GM12878 (cell line): Measurements from ENCODE around the gene DLD. TPM values are rescaled to one million over a fixed set of nuclear protein-coding genes. Genes with fewer than 3 reads are reported as not detected.

Source experiments
- ATAC-seq: fragments of 200-7000 bp; cut with Tn5 transposase; 3 replicates; pipeline ENCODE4 v1.9.1; 2020; ENCODE audit warnings: mild to moderate bottlenecking, moderate library complexity
- BruUV-seq: library from RNA; stranded (reverse); fragments of 400-500 nt; replicated peaks from 2 replicates; lab custom pipeline; 2021; lab: Mats Ljungman, UMichigan
- CTCF ChIA-PET: fragments of 300-600 bp; sonication (Branson Sonifier 250); formaldehyde crosslinking; extraction: SDS; loops from one replicate; lab custom pipeline; 2021; ENCODE audit warnings: inconsistent platforms; lab: Yijun Ruan, JAX
- POLR2A ChIA-PET: fragments of 350-600 bp; formaldehyde crosslinking; extraction: SDS; loops from one replicate; lab custom pipeline; 2021; ENCODE audit warnings: inconsistent platforms; lab: Charles Lee
- RAD21 ChIA-PET: fragments of 300-600 bp; sonication (Branson Sonifier 250); formaldehyde crosslinking; loops from one replicate; lab custom pipeline; 2023; ENCODE audit warnings: antibody characterized with exemption; ENCODE audit not compliant: unreplicated experiment; lab: Charles Lee
- SMC1A ChIA-PET: fragments of 300-600 bp; sonication (Branson Sonifier 250); formaldehyde crosslinking; loops from one replicate; lab custom pipeline; 2023; ENCODE audit not compliant: unreplicated experiment, uncharacterized antibody; lab: Charles Lee
- DNase-seq: peaks from one replicate; pipeline ENCODE4 v3.0.0-alpha.2; 2011; ENCODE audit warnings: low read depth, low spot score
- FAIRE-seq: peaks from 3 replicates; lab custom pipeline; 2011; peaks lifted over from hg19 to GRCh38; lab: Jason Lieb, UNC
- H2AFZ ChIP-seq: 2 replicates; pipeline ENCODE4 v1.6.0; 2011; ENCODE audit warnings: low read depth, low read length, control low read depth; ENCODE audit not compliant: control insufficient read depth
- H3K27ac ChIP-seq: 2 replicates; pipeline ENCODE4 v1.5.1; 2011; ENCODE audit warnings: control low read depth; ENCODE audit not compliant: control insufficient read depth, insufficient read depth
- H3K27me3 ChIP-seq, 2 experiments: replicated peaks in 1 of 2; 2 replicates each; pipeline versions ENCODE4 v1.6.0 to v1.6.1; 2011; ENCODE audit warnings: low read length in 1 of 2; ENCODE audit not compliant: control insufficient read depth in 2 of 2, insufficient read depth in 2 of 2
- H3K36me3 ChIP-seq, 2 experiments: 2 replicates each; pipeline ENCODE4 v1.5.1; 2011; ENCODE audit warnings: low read length in 1 of 2; ENCODE audit not compliant: control insufficient read depth in 2 of 2, insufficient read depth in 2 of 2
- H3K4me1 ChIP-seq: 2 replicates; pipeline ENCODE4 v1.6.1; 2011; ENCODE audit warnings: mild to moderate bottlenecking, low read length, moderate library complexity, mixed read lengths; ENCODE audit not compliant: control insufficient read depth, insufficient read depth
- H3K4me2 ChIP-seq: 2 replicates; pipeline ENCODE4 v1.6.0; 2011; ENCODE audit warnings: control low read depth; ENCODE audit not compliant: control insufficient read depth, insufficient read depth
- H3K4me3 ChIP-seq: fragments of 200-600 bp; sonication (generic); 2 replicates; pipeline ENCODE4 v1.5.1; 2016
- H3K79me2 ChIP-seq: 2 replicates; pipeline ENCODE4 v1.6.0; 2011; ENCODE audit warnings: low read length; ENCODE audit not compliant: control insufficient read depth, insufficient read depth
- H3K9ac ChIP-seq: 2 replicates; pipeline ENCODE4 v1.8.0; 2011; ENCODE audit warnings: low read length, control low read depth, mixed read lengths; ENCODE audit not compliant: control insufficient read depth, insufficient read depth
- H3K9me3 ChIP-seq: replicated peaks from 3 replicates; pipeline ENCODE4 v1.5.1; 2011; ENCODE audit warnings: mild to moderate bottlenecking, low read length; ENCODE audit not compliant: control insufficient read depth, insufficient read depth
- H4K20me1 ChIP-seq: 2 replicates; pipeline ENCODE4 v1.6.0; 2011; ENCODE audit not compliant: control insufficient read depth, insufficient read depth
- ATF7 ChIP-seq: fragments of 450-650 bp; IDR thresholded peaks from 2 replicates; pipeline ENCODE4 v1.6.1; 2016; ENCODE audit warnings: low read depth, mild to moderate bottlenecking
- BCL3 ChIP-seq: IDR thresholded peaks from 2 replicates; pipeline ENCODE4 v1.6.1; 2011; ENCODE audit warnings: borderline replicate concordance, low read depth, mild to moderate bottlenecking, moderate library complexity, low read length; ENCODE audit not compliant: insufficient read depth, poor library complexity, severe bottlenecking
- BCLAF1 ChIP-seq: fragments of 450-650 bp; IDR thresholded peaks from 2 replicates; pipeline ENCODE4 v1.6.1; 2017; ENCODE audit warnings: antibody characterized with exemption, mild to moderate bottlenecking, moderate library complexity
- CREM ChIP-seq: IDR thresholded peaks from 2 replicates; pipeline ENCODE4 v1.6.1; 2014; ENCODE audit warnings: antibody characterized with exemption, low read depth
- IRF5 ChIP-seq: fragments of 450-650 bp; IDR thresholded peaks from 2 replicates; pipeline ENCODE4 v1.6.1; 2017; ENCODE audit warnings: borderline replicate concordance
- MEF2A ChIP-seq: IDR thresholded peaks from 2 replicates; pipeline ENCODE4 v1.6.1; 2011; ENCODE audit warnings: low read depth, mild to moderate bottlenecking, low read length, moderate library complexity; ENCODE audit not compliant: insufficient read depth
- NR2C2 ChIP-seq: IDR thresholded peaks from 2 replicates; pipeline ENCODE4 v1.6.1; 2011; ENCODE audit warnings: borderline replicate concordance, low read depth; ENCODE audit not compliant: control insufficient read depth, insufficient read length
- NR2F1 ChIP-seq: fragments of 450-650 bp; conservative IDR thresholded peaks from 2 replicates; pipeline ENCODE4 v1.6.1; 2017; ENCODE audit warnings: mild to moderate bottlenecking
- PAX8 ChIP-seq: fragments of 450-650 bp; IDR thresholded peaks from 2 replicates; pipeline ENCODE4 v1.6.1; 2017; ENCODE audit warnings: mild to moderate bottlenecking, moderate library complexity
- RUNX3 ChIP-seq: IDR thresholded peaks from 2 replicates; pipeline ENCODE4 v1.6.1; 2012; ENCODE audit warnings: low read length, inconsistent platforms
- ZNF217 ChIP-seq: fragments of 450-650 bp; IDR thresholded peaks from 2 replicates; pipeline ENCODE4 v1.6.1; 2017; ENCODE audit warnings: antibody characterized with exemption, mild to moderate bottlenecking
- ZNF24 ChIP-seq: fragments of 450-650 bp; IDR thresholded peaks from 2 replicates; pipeline ENCODE4 v1.6.1; 2017; ENCODE audit warnings: antibody characterized with exemption, mild to moderate bottlenecking
- ZNF622 ChIP-seq: fragments of 450-650 bp; IDR thresholded peaks from 2 replicates; pipeline ENCODE4 v1.6.1; 2017; ENCODE audit warnings: mild to moderate bottlenecking, inconsistent platforms
- WGBS: methylation state at CpG from one replicate; pipeline ENCODE4 v1.1.6; 2016; ENCODE audit warnings: low lambda C conversion rate; ENCODE audit not compliant: insufficient replicate concordance, insufficient coverage; ENCODE audit errors: missing lambda C conversion rate; 5-methylcytosine and 5-hydroxymethylcytosine counted together
- in situ Hi-C: fragments of 300-500 bp; cut with MboI; formaldehyde crosslinking; loops from 9 replicates; pipeline ENCODE4 v1.14.3; 2018; ENCODE audit warnings: mixed read lengths
- intact Hi-C: fragments of 100-400 bp; cut with micrococcal nuclease; formaldehyde crosslinking; loops from one replicate; pipeline ENCODE4 v1.14.2; 2022; ENCODE audit not compliant: unreplicated experiment
- polyA plus RNA-seq, 11 experiments: library from polyadenylated mRNA; depleted of rRNA in 4 of 11; unstranded in 6 of 11; stranded (reverse) in 5 of 11; fragments of >200 nt; fragmentation: Nextera tagmentation in 4 of 11; fragmentation: Illumina TruSeq in 1 of 11; extraction: Ambion mirVana in 4 of 11; extraction: Trizol in 1 of 11; gene quantifications; 1 replicate in 1 of 11; 2 replicates in 10 of 11; pipeline versions ENCODE4 v1.2.1 to v1.2.3, GENCODE V29; 2011 to 2016; ENCODE audit warnings: inconsistent platforms in 2 of 11, missing spikeins in 2 of 11, low read depth in 1 of 11
- total RNA-seq, 4 experiments: library from RNA; depleted of rRNA in 3 of 4; stranded (reverse); fragments of >200 nt in 3 of 4; fragmentation: Illumina TruSeq in 1 of 4; extraction: Trizol in 1 of 4; gene quantifications; 2 replicates each; pipeline versions ENCODE4 v1.2.1 to v1.2.3, GENCODE V29; 2013 to 2021
- TF ChIP-seq, protein P1 (sequence below): fragments of 450-650 bp; IDR thresholded peaks from 2 replicates; pipeline ENCODE4 v1.6.1; 2017; ENCODE audit warnings: low read depth, mild to moderate bottlenecking, moderate library complexity

The DLD gene
- total and polyA plus RNA-seq, 10 of the 15 experiments (the other 5 are each of a cell fraction or from before 2014, with no cell fraction given), result 62.7 to 314 (median 161) TPM

DNA sequence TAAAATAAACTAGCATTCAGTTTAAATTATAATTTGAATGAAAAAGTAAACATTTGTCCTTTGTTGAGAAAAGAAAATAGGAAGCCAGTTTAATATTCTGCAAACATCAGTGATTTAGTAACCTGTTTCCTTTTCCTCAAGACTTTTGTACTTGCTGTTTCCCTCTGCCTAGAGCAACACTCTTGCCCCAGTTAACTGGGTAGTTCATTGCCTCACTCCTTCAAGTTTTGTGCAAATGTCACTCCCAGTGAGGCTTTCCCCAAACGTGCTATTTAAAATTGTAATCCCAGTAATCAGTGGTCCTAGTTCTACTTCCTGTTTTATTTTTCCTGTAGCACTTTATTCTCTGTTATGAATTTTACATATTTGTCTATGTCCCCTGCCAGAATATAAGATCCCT is 23.8 kb downstream of the DLD start:
- no peak overlapping the region for H3K9ac ChIP-seq
- no peak for DNase-seq
- ATAC-seq, result no peak
- H3K27ac ChIP-seq, result no peak overlapping the region
- intact Hi-C loops, result no loop called here
- FAIRE-seq, result no peak
- TF ChIP-seq NR2F1 (no peak), ZNF622 (no peak), ZNF24 (no peak), NR2C2 (no peak), MEF2A (no peak), BCLAF1 (no peak), PAX8 (no peak), ZNF217 (no peak), CREM (no peak), IRF5 (no peak), BCL3 (no peak), RUNX3 (no peak), ATF7 (no peak)
- TF ChIP-seq, protein P1, sequence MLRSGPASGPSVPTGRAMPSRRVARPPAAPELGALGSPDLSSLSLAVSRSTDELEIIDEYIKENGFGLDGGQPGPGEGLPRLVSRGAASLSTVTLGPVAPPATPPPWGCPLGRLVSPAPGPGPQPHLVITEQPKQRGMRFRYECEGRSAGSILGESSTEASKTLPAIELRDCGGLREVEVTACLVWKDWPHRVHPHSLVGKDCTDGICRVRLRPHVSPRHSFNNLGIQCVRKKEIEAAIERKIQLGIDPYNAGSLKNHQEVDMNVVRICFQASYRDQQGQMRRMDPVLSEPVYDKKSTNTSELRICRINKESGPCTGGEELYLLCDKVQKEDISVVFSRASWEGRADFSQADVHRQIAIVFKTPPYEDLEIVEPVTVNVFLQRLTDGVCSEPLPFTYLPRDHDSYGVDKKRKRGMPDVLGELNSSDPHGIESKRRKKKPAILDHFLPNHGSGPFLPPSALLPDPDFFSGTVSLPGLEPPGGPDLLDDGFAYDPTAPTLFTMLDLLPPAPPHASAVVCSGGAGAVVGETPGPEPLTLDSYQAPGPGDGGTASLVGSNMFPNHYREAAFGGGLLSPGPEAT, result no peak
- TF ChIP-seq, all 136 proteins: peak for 0
- WGBS, result 95% methylated on average over 1 of the region's 1 CpG
- POLR2A ChIA-PET, result no interaction called here
- in situ Hi-C loops, result no loop called here
- no peaks in the 10 kb centered on the region; the same call in 1 of the 3 replicates for H3K9me3 ChIP-seq
- H3K27me3 ChIP-seq, result no peaks in the 10 kb centered on the region
- peaks cover 6 to 26% of the 10 kb centered on the region in 2 experiments for H3K36me3 ChIP-seq
- RAD21 ChIA-PET, result no interaction called here
- no peak overlapping the region for H2AFZ ChIP-seq
- SMC1A ChIA-PET, result interaction anchor here (0.9 kb wide), 1 partner anchor 582 kb away, joined by 3 read pairs; no protein-coding TSS in a partner anchor
- peaks cover 3% of the 10 kb centered on the region for H3K79me2 ChIP-seq
- peaks cover 13% of the 10 kb centered on the region for H3K4me1 ChIP-seq
- CTCF ChIA-PET, result no interaction called here
- H3K4me2 ChIP-seq, result no peak overlapping the region
- H4K20me1 ChIP-seq, result no peaks in the 10 kb centered on the region
- no peak overlapping the region for H3K4me3 ChIP-seq
- no TSS peak for BruUV-seq
